Right lobe of liver (tissue), 6 donors: ENCODE results near the gene ENO1. TPM values are rescaled to one million over a fixed set of nuclear protein-coding genes. Genes with fewer than 3 reads are reported as not detected.
A peak's percentile ranks its signal among the peaks of the same experiment; 100 is the strongest.

ENCODE experiments used
- ATAC-seq, 4 donors: fragments of 200-7000 bp; cut with Tn5 transposase; one replicate each; pipeline ENCODE4 v1.9.1; 2020; ENCODE audit warnings: mild to moderate bottlenecking in 4 of 4, moderate library complexity in 4 of 4
- DNase-seq, 3 donors: peaks; one replicate each; pipeline ENCODE4 v3.0.0-alpha.2; 2020
- H3K27ac ChIP-seq, 3 donors: fragments of 200-600 bp; one replicate each; pipeline ENCODE4 v1.8.0; 2022
- H3K27me3 ChIP-seq, 2 donors: fragments of 200-600 bp; one replicate each; pipeline ENCODE4 v1.8.0; 2022
- H3K36me3 ChIP-seq, 4 donors: fragments of 200-600 bp; sonication (generic) in 1 of 4; one replicate each; pipeline versions ENCODE4 v1.5.1 to v1.8.0; 2017 to 2022; ENCODE audit warnings: control low read depth in 1 of 4
- H3K4me1 ChIP-seq, 4 donors: fragments of 200-600 bp; sonication (generic) in 1 of 4; one replicate each; pipeline versions ENCODE4 v1.5.1 to v1.8.0; 2017 to 2022; ENCODE audit warnings: control low read depth in 1 of 4
- H3K4me3 ChIP-seq, 3 donors: fragments of 200-600 bp; one replicate each; pipeline ENCODE4 v1.8.0; 2022
- H3K9me3 ChIP-seq, 4 donors: fragments of 200-600 bp; sonication (generic) in 1 of 4; one replicate each; pipeline versions ENCODE4 v1.5.1 to v1.8.0; 2017 to 2022; ENCODE audit warnings: control low read depth in 1 of 4
- POLR2A ChIP-seq: fragments of 450-650 bp; IDR thresholded peaks from one replicate; pipeline ENCODE4 v1.6.1; 2017; ENCODE audit warnings: antibody characterized with exemption, mild to moderate bottlenecking
- WGBS: methylation state at CpG from one replicate; pipeline ENCODE4 v1.1.6; 2018; ENCODE audit warnings: low coverage, low lambda C conversion rate; ENCODE audit not compliant: insufficient coverage; ENCODE audit errors: missing lambda C conversion rate; 5-methylcytosine and 5-hydroxymethylcytosine counted together
- intact Hi-C, 2 donors: fragments of 100-400 bp; cut with DNase I; formaldehyde crosslinking; loops; one replicate each; pipeline versions ENCODE4 v1.11.2 to v1.14.1; 2022
- total RNA-seq, 6 experiments: library from RNA; depleted of rRNA in 2 of 6; stranded (reverse); fragments of >200 nt in 2 of 6; fragmentation: NEBNext Ultra II Directional in 3 of 6; extraction: Animal tissue kit (Norgen Biotek cat#: 25700) in 3 of 6; gene quantifications; one replicate each; pipeline versions ENCODE4 v1.1.0 to v1.2.4, GENCODE V29; 2016 to 2023
- TF ChIP-seq, protein P1 (sequence below), 4 donors: fragments of 200-600 bp in 3 of 4; fragments of 450-650 bp in 1 of 4; IDR thresholded peaks; one replicate each; pipeline versions ENCODE4 v1.5.1 to v1.8.0; 2016 to 2022; ENCODE audit warnings: antibody characterized with exemption in 4 of 4, mild to moderate bottlenecking in 2 of 4
- donor health status: DM: no; HTN: yes; CAD: no.
- donor health status: DM: no; HTN: no; CAD: no.
- donor health status: DM: no; HTN: no; CAD: no.
- donor health status: DM: no; HTN: yes; CAD: no.
- donor health status: DM: no; HTN: yes; CAD: no.

Gene ENO1
- total RNA-seq, 6 experiments from 2014 or later, result 314 to 792 (median 539) TPM

DNA sequence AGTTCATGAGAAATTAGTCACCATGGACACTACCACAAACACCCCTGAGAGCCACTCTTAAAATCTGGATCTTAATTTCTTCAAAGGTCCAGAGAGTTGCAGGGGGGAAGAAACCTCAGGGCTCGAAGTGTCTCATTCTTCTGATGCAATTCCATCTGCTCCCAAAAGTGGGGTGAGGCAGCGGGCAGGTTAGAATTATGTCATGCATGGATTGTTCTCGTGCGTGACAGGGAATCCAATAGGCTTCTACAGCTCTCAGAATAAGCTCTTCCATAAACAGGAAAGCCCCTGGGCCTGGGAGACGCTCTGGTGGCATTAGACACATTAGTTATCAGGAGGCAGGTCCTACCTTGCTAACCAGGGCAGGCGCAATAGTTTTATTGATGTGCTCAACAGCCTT, 8.4 kb downstream of the ENO1 start:
- Histone ChIP-seq H3K36me3 (peaks cover 37 to 93% (median 67%) of the 10 kb centered on the region in 4 donors), H3K9me3 (no peaks in the 10 kb centered on the region), H3K27ac (peak overlapping the region; percentile 36 to 76 (median 63)), H3K4me1 (peaks cover 0 to 73% (median 30%) of the 10 kb centered on the region in 4 donors), H3K4me3 (no peak overlapping the region), H3K27me3 (no peaks in the 10 kb centered on the region)
- no peak for TF ChIP-seq POLR2A
- TF ChIP-seq, protein P1, sequence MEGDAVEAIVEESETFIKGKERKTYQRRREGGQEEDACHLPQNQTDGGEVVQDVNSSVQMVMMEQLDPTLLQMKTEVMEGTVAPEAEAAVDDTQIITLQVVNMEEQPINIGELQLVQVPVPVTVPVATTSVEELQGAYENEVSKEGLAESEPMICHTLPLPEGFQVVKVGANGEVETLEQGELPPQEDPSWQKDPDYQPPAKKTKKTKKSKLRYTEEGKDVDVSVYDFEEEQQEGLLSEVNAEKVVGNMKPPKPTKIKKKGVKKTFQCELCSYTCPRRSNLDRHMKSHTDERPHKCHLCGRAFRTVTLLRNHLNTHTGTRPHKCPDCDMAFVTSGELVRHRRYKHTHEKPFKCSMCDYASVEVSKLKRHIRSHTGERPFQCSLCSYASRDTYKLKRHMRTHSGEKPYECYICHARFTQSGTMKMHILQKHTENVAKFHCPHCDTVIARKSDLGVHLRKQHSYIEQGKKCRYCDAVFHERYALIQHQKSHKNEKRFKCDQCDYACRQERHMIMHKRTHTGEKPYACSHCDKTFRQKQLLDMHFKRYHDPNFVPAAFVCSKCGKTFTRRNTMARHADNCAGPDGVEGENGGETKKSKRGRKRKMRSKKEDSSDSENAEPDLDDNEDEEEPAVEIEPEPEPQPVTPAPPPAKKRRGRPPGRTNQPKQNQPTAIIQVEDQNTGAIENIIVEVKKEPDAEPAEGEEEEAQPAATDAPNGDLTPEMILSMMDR (IDR thresholded peaks at IDR 0.05), result no peak
- intact Hi-C loops, result no loop called here
- no peak for DNase-seq
- 53% methylated on average over 5 of the region's 6 CpGs for WGBS
- ATAC-seq, result peak in 1 of 4 donors; percentile 0

DNA sequence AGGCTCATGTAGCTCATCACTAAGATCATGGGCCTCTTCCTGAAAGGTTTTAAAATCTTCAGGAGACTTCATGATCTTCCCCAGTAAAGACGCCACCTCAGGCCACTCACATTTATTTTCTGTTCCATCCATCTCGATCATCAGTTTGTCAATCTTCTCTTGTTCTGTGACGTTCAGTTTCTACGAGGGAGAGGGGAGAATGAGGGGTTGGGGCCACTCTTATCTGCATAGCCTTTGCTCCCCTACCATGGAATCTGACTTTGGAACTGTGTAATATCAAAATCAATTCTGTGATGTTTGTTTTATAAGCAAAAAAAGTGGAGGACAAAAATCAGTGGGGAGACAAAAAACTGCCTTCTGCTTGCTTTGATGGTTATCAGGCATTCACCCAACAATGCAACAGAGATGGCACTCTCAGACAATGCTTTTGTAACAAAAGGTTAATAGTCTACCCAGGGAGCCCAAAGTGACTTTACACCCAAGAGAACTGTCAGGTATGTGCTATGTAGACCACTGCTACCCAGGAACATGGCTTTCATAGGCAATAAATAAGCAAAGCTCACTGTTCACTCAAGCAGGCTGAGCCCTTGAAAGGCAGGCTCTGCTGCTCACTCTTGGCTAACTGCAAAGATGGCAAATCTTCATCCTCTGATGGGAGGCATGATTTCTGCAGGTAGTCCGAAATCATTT, 10.5 kb downstream of the ENO1 start:
- H3K4me1 ChIP-seq, result peaks cover 0 to 52% (median 22%) of the 10 kb centered on the region in 4 donors
- no peak overlapping the region for H3K27ac ChIP-seq
- no peak overlapping the region for H3K4me3 ChIP-seq
- no peak for DNase-seq
- peaks cover 56 to 98% (median 77%) of the 10 kb centered on the region in 4 donors for H3K36me3 ChIP-seq
- H3K27me3 ChIP-seq, result no peaks in the 10 kb centered on the region
- ATAC-seq, result no peak
- H3K9me3 ChIP-seq, result no peaks in the 10 kb centered on the region
- WGBS, result 49% methylated on average over 4 of the region's 5 CpGs
- intact Hi-C loops, result no loop called here
- TF ChIP-seq, protein P1 (IDR thresholded peaks at IDR 0.05), result no peak
- TF ChIP-seq POLR2A, result no peak

DNA sequence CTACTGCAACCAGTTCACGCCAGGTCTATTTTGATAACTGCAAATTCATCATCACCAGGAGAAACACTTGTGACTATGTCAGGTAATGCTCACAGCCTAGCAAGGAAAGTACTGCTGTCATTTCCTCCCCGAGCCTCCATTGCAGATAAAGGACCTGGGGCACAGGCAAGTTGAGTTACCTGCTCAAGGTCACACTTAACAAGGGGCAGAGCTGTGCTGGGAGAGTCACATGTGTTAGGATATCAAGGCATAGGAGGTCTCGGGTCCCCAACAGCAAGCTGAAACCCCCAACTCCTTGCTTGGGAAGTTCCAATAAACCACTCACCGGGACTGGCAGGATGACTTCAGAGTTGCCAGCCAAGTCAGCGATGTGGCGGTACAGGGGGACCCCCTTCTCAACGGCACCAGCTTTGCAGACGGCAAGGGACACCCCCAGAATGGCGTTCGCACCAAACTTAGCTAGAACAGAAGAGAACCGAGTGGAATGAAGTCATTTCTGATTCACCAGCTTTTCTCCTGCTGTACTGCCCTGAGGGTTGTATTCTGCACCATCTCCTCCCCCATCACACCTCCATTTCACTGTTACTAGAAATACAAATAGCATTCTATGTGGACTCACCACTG, 11.6 kb downstream of the ENO1 start:
- ATAC-seq (no peak), DNase-seq (no peak)
- Histone ChIP-seq H3K27me3 (no peaks in the 10 kb centered on the region), H3K4me1 (peaks cover 0 to 41% (median 15%) of the 10 kb centered on the region in 4 donors), H3K36me3 (peaks cover 52 to 98% (median 80%) of the 10 kb centered on the region in 4 donors), H3K9me3 (no peaks in the 10 kb centered on the region), H3K27ac (no peak overlapping the region), H3K4me3 (no peak overlapping the region)
- 65% methylated on average over 4 of the region's 11 CpGs for WGBS
- intact Hi-C loops, result no loop called here
- TF ChIP-seq POLR2A, result no peak
- TF ChIP-seq, protein P1 (IDR thresholded peaks at IDR 0.05), result no peak

DNA sequence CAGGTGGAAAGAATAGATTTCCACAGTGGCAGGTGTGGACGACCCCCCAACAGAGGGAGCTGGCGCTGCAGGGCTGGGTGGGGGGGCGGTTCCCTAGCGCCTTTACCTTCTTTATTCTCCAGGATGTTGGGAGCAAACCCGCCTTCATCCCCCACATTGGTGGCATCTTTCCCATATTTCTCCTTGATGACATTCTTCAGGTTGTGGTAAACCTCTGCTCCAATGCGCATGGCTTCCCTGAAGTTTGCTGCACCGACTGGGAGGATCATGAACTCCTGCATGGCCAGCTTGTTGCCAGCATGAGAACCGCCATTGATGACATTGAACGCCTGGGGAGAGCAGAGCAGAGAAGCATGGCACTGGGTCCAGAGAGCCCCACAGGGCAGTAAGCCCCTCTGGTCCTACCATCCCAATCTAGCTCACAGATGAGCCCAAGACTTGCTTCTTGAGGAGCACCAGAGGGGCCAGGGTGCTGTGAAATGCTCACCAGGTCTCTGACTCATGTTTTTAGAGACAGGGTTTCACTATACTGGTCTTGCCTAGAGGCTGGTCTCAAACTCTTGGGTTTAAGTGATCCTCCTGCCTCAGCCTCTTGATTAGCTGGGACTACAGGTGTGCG, 12.2 kb downstream of the ENO1 start:
- intact Hi-C loops, result no loop called here
- TF ChIP-seq, protein P1 (IDR thresholded peaks at IDR 0.05), result no peak
- TF ChIP-seq POLR2A, result no peak
- WGBS, result 89% methylated on average over 3 of the region's 10 CpGs
- ATAC-seq, result no peak
- no peak overlapping the region for H3K27ac ChIP-seq
- H3K9me3 ChIP-seq, result no peaks in the 10 kb centered on the region
- peaks cover 0 to 35% (median 12%) of the 10 kb centered on the region in 4 donors for H3K4me1 ChIP-seq
- H3K36me3 ChIP-seq, result peaks cover 49 to 98% (median 81%) of the 10 kb centered on the region in 4 donors
- DNase-seq, result no peak
- H3K4me3 ChIP-seq, result no peak overlapping the region
- H3K27me3 ChIP-seq, result no peaks in the 10 kb centered on the region
